ELF-1 (cell line): ENCODE results near the gene ASB9.
"Not testable (repeated sequence)": the region's sequence is repeated elsewhere in the genome, so short reads cannot be mapped to it uniquely, and the experiment has no call there.

Experiments used
- DNase-seq: peaks from one replicate; pipeline ENCODE4 v3.0.0-alpha.2; 2016; ENCODE audit warnings: low read depth, low spot score

ASB9 gene, protein sequence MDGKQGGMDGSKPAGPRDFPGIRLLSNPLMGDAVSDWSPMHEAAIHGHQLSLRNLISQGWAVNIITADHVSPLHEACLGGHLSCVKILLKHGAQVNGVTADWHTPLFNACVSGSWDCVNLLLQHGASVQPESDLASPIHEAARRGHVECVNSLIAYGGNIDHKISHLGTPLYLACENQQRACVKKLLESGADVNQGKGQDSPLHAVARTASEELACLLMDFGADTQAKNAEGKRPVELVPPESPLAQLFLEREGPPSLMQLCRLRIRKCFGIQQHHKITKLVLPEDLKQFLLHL

DNA sequence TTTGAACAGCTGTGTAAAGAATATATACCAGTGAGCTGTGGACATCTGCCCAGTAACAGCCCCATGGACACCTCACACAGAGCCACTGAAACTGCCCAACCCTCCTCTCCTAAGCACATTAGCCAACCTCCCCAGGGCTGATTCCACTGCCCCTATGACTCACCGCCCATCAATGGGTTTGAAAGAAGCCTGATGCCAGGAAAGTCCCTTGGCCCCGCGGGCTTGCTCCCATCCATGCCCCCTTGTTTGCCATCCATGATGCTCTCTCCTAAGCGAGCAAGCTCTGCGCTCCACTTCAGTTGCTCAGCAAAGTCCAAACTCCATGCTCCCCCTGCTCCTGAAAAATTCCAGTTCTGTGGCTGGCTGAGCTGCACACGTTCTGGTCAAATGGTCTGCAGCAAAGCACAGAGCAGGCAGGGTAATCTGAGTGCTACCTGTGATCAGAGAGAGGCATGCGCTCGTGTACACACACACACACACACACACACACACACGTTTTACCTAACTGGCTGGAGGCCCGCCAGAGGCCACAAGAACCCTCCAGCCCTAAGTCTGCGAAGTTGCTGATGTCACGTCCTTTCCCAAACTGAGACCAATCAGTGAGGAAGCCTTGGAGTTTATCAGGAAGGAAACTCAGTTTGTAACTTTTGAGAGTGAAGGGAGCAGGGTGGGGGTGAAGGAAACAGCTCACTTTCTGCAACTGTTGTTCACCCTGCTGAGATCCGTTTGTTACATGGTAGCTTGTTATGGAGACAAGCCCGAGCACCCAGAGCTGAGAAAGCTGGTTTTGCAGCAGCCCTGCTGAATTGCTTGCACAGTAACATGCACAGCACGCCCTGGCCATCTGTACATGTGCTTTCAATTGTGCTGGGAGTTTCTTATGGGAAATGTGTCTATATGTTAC, at the start of gene ASB9:
TSS of gene ASB9 (minus strand) at position 466 of the 904 bp plus-strand sequence. CDS start at position 257, 209 bp downstream.
- peak; percentile 87 for DNase-seq

DNA sequence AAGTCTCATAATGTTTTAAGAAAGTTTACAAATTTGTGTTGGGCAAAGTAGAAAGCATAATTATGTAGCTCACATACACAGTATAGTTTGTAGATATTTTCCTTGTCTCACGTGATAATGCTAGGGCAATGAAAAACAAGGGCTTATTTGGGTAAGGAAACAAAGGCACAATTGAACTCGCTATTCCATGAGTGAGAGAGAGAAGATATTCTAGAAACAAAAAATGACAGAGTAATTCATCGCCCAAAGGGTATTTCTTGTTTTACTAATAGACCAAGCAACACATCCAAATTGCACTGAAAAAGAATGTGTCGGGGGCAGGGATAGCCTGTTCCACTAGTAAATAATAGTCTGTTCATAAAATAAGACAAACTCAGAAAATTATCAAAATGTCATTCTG, 49.2 kb upstream of the ASB9 start:
- DNase-seq, result no peak

DNA sequence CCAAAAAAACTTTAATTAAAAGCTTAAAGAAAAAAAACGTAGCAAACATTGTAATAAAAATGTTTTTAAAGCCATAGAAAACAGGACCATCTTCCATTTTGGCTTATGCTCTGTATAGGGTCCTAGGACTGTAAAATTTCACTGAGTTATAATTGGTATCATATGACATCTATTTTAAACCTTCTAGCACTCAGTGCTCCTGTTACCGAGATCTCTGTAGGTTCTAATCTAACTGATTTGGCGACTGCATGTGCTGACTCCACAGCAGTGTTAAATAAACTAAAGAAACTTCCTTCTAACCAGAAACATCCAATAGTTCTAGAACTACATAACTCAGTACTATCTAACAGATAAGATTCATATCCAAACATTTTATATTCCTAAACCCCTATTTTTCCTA, 45.6 kb upstream of the ASB9 start, which contains the start of gene ASB11:
TSS of gene ASB11 (minus strand) at position 132 of the 400 bp plus-strand sequence. CDS start at position 97, 35 bp downstream.
- DNase-seq, result no peak

DNA sequence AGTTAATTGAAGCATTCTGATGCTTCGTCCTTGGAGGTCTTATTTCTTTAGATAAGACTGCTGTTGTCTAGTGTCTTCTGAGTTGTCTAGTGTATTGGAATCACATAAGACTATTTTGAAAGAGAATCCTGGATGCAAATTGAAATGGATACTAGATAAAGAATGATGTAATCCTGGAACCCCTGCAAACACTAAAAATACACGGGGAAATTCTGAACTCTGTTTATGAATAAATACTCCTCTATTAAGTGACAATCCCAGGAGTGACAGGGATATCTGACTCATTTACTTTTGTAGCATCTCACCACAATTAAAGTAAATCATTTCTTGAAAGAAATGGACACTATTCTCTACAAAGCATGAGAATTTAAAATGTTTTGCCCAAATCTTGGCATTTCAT, 44.6 kb upstream of the ASB9 start:
- DNase-seq, result no peak

DNA sequence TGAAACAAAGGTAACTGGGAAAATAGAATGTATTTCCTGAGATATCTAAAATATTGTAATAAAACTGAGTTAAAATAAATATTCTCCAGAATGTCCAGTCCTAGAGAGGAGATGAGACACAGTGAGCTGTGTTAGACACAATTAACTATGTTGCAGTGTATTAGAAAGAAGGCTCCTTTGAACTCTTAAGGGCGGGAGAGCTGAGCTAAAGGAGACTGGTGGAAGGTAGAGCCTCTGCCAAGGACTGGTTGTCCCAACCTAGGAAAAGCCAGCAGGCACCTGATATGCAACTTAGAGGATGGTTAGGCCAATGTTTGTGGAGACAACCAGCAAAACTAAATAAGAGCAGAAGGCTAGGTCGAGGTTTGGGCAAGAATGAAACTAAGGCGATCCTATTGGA, 41.2 kb upstream of the ASB9 start:
- no peak for DNase-seq

DNA sequence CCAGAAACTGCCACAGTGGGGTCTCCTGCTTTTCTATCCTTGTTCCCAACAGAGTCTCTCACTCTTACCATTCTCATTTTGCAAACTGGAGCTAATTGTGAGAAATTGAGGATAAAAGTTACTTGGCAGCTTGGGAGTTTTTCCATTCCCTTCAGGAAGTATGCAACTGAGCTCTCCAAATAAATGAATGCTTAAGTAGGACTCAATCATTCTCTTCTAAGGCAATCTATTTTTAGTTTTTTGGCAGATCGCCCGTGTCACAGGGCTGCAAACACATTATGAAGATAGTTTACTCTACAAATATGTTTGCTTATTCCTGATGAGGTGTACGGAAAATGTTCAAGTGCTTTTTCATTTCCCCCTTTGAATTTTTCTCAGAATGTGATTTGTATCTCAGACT, 40.2 kb upstream of the ASB9 start:
- no peak for DNase-seq

DNA sequence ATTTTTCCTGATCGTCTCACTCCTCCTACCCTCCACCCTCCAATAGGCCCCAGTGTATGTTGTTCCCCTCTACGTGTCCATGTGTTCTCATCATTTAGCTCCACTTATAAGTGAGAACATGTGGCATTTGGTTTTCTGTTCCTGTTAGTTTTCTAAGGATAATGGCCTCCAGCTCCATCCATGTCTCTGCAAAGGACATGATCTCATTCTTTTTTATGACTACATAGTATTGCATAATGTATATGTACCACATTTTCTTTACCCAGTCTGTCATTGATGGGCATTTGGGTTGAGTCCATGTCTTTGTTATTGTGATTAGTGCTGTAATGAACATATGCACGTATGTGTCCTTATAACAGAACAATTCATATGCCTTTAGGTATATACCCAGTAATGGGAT, 36.0 kb upstream of the ASB9 start:
- DNase-seq, result not testable (repeated sequence)

DNA sequence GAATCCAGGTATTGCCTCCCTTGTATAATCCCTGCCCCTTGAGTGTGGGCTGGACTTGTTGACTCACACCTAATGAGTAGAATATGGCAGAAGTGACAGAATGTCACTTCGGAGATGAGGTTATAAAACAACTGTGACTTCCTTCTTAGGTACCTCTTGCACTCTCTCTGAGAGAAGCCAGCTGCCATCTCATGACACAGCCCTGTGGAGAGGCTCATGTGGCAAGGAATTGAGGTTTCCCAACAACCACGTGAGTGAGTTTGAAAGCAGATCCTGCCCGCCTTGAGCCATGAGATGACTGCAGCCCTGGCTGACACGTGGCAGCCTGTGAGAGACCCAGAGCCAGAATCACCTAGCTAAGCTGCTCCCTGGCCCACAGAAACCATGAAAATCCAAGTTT, 32.0 kb upstream of the ASB9 start:
- peak; percentile 3 for DNase-seq

DNA sequence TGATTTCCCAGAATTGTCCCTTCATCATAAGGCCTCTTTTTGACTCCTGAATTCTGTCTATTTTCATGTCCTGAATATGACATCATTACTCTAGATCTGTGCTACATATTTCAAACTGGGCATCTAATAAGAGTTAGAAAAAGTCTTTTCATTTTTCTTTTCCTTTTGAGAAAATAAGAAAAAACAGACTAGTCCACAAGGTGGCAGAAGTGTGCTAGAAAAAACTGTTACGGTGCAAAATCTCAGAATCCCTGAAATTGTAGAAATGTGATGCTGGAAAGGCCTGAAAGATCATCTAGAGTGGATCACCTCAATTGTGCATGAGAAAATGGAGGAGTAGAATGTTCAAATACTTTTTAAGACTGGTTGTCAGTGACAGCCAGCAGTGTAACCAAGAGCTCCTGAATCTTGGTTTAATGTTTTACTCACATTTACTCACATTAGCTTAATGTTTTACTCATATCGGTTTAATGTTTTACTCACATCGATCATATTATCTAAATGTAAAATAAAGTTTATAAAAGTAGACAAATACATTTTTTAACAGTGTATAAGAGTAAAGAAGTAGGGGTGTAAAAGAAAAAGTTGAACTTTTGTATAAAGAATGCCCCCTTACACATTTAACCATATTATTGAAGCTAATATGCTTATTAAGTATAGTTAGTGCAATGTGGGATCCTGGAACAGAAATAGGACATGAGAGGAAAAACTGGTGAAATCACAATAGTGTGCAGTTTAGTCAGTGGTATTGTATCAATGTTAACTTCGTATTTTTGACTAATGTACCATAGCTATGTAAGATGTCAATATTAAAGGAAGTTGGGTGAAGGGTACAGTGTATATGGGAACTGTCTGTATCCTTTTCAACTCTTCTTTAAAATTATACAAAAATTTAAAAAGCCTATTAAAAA, 30.3 kb upstream of the ASB9 start:
- DNase-seq, result peak; percentile 8

DNA sequence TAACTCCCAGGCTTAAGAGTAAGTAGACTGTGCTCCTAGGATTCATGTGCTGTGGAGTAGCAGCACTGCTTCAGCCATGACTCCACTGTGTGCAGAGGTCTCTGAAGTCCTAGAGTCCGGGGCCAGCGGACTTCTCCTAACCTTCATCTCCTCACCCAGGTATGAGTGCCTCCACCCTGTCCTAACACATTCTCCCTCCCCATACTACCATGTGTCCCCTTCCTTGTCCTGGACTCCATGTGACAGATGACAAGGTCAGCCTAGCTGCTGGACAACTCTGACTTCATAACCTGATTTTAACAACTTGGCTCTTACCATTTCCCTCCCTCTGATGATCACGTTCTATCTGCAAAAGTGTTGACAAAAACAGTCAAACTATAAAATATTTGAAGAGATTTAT, 28.9 kb upstream of the ASB9 start:
- no peak for DNase-seq

DNA sequence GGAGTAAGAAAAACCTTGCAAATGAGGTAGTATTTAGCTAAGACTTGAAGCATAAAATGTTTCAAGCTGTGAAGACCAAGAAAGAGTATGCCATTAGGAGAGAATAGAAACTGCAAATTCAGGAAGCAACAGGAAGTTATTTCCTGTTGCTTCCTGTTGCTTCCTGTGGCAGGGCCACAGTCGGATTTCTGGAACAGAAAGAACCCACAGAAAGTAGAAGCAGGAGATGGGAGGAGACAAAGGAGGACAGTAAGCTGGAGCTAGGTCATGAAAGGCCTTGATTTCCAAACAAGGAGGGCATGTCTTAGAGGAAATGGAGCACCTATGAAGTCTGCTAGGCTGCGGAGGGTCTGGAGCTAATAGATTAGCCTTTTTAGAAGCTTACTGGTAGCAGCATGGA, 28.3 kb upstream of the ASB9 start:
- DNase-seq, result no peak

DNA sequence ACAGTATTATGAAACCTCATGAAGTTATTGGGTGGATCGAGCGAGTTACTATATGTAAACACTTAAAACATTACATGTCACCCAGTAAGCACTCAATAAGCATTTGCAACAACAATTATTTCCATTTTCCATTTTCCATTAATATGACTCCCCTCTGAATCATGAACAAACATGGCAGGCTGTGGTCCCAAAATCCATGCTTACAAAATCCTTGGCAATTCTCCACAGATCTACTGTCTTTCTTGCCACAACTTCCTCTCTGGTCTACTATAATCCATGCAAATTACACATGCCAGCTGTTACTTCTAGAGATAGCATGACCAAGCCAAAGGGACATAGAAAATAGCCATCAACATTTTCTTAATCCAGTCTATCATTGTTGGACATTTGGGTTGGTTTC, 23.6 kb upstream of the ASB9 start:
- no peak for DNase-seq

DNA sequence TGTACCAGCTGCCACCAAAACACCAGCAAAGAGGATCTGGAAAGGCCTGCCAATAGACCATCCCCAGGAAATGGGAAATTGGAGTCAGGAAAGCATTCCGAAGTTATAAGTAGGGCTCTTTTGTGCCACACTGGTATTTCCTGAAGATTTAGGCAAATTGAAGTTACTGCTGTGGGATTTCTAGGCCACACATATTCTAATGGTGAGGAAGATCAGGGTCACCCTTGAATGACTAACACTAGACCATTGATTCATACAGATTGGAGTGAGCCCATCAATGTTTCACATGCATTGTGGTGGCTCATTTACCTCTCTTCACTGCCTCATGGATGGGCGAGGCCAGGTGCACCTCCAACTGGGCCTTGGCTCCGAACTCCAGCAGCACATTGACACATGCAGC, 23.0 kb upstream of the ASB9 start:
- DNase-seq, result no peak

DNA sequence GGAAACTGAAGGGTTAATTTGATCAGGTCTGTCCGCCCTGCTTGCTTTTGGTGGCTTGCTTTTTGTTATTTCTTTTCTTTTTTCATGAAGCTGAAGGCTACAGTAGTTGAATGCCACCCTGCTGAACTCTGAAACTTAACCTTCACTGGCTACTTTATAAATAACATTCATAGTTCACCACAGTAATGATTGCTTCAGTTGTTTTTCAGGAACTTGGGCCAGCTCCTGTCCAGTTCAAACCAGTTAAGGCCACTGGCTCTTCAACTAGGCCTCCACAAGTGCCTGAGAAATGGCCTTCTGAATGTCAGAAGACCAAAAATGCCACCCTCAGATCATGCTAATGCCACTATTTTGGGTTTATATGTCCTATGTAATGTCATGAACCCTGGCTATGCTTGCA, 7.7 kb upstream of the ASB9 start:
- DNase-seq, result no peak

DNA sequence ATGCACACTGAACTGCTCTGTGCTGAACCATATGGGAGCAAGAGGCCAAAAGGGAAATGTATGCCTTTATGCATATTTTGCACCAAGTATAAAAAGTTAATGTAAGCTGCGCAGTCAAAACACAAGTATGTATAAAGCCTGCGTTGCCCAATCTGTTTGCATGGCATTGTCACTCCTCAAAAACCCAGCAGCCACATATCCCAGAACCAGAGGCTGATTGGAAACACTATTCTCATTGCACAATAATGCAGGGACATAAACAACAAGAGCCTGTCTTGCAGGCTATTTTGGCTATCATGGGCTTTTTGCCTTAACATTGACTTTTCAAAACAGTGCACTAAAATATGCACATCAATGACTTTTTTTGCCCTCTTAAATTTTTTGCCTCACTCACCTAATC, 5.1 kb upstream of the ASB9 start:
- no peak for DNase-seq

DNA sequence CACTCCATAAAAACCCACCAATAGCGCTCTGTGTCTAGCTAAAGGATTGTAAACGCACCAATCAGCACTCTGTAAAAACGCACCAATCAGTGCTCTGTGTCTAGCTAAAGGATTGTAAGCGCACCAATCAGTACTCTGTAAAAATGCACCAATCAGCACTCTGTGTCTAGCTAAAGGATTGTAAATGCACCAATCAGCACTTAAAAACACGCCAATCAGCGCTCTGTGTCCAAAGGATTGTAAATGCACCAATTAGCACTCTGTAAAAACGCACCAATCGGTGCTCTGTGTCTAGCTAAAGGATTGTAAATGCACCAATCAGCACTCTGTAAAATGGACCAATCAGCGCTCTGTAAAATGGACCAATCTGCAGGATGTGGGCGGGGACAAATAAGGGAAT, 3.4 kb upstream of the ASB9 start:
- not testable (repeated sequence) for DNase-seq

DNA sequence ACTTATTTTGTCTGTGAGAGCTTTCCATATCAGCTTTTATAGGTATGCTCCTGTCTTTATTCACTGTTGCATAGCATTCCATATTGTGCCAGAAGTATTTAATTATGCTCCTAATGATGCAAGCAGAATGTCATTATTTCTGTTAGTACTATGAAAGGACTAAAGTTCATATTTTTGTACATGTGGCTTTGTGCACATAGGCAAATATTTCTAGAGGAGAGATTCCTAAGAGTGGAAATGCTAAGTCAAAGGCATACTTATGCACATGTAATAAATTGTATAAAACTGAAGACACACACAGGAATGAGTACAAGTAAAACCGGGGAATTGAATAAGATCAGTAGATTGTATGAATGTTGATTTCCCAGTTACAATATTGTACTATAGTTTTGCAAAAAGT, 1.9 kb upstream of the ASB9 start:
- DNase-seq, result no peak

DNA sequence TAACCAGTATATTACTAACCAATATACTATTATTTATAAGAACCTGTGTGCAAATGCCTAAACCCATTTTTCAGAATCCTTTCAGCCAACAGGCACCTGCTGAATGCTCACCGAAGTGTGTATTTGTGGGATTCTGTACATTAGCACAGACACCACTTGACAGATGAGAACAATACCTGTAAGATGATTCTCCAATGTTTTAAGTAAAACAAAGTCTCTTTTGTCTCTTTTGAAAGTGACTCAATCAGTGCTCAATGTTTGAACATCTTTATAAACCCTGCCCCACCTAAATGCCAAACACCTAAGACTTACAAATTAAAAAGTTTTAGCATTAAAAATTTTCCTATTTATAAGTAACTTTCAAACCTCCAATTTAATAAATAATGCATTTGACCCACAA, 763 bp downstream of the ASB9 start:
- DNase-seq, result no peak

DNA sequence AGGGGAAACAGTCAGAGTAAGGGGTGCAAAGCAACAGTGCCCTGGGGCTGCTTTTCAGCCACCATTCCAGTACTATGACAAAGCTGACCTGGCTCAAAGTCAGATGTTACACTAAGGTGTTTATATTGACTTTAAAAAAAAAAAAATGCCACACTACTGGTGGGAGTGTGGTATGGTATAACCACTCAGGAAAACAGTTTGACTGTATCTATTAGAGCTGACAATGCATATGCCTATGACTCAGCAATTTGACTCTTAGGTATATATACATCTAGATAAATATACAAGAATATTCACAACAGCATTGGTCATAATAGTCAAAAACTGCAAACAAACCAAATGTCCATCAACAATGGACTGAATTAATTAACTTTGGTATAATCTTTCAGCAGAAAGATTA, 15.0 kb downstream of the ASB9 start:
- no peak for DNase-seq

DNA sequence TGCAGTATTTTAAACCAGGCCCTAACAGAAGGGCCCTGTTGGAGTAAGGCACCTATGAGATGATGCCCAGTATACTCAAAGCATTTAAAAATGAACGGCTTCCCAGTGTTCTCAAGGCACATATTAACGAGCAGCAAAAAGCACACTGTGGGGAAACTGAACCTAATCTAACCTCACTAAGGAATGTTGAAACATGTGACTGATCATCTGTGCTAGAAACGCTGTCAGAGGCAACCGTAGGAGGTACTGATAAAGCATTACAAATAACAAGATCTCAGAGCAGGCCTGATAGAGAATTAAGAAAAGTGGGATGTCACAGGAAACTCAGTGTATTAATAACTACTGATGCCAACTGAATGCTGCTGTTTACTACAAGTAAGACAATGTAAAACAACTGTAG, 24.0 kb downstream of the ASB9 start:
- no peak for DNase-seq

DNA sequence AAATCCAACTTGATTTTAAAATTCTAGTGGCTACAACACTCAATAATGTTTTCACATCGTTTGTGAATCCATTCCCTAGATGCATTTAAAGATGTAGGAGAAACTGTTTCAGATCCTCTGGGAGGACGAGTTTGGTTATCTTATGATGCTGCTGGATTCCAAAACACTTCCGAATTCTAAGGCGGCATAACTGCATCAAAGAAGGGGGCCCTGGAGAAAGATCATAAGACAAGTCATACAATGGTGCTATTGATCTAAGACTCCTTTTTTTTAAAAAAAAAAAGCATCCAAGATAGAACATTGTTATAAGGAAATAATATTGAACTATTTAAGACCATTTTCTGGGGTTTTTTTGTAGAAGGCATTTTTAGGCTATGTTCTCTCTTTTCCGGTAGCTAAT, 25.5 kb downstream of the ASB9 start:
- DNase-seq, result no peak
